Epithelial cell of prostate (primary cell): ENCODE measurements around the gene GALNT9.
"Not testable (repeated sequence)": the region's sequence is repeated elsewhere in the genome, so short reads cannot be mapped to it uniquely, and the experiment has no call there.

Experiments
- DNase-seq: peaks from one replicate; pipeline ENCODE4 v3.0.0-alpha.2; 2011; ENCODE audit warnings: low read depth, low spot score
- H3K27ac ChIP-seq: fragments of 450-650 bp; 2 replicates; pipeline ENCODE4 v1.5.1; 2017; ENCODE audit warnings: mild to moderate bottlenecking

GALNT9 gene

GRCh38 chr12:132259364-132259871, 70.0 kb downstream of the GALNT9 start:
- no peak overlapping the region for H3K27ac ChIP-seq
- no peak for DNase-seq

- no peak overlapping the region for H3K27ac ChIP-seq
- no peak for DNase-seq
Observed at GRCh38 chr12:132258543-132258942, 70.8 kb downstream of the GALNT9 start.

GRCh38 chr12:132257955-132258490, 71.4 kb downstream of the GALNT9 start:
- DNase-seq: no peak
- H3K27ac ChIP-seq: no peak overlapping the region

GRCh38 chr12:132257206-132257954, 72.0 kb downstream of the GALNT9 start:
- no peak for DNase-seq
- H3K27ac ChIP-seq: no peak overlapping the region

GRCh38 chr12:132256646-132257045, 72.7 kb downstream of the GALNT9 start:
- H3K27ac ChIP-seq: no peak overlapping the region
- DNase-seq: no peak

GRCh38 chr12:132255642-132256041, 73.7 kb downstream of the GALNT9 start:
- no peak for DNase-seq
- no peak overlapping the region for H3K27ac ChIP-seq

GRCh38 chr12:132253698-132254480, 75.5 kb downstream of the GALNT9 start:
- no peak for DNase-seq
- no peak overlapping the region for H3K27ac ChIP-seq

- DNase-seq, H3K27ac ChIP-seq: not testable (repeated sequence)
Observed at GRCh38 chr12:132252981-132253380, 76.4 kb downstream of the GALNT9 start.

- H3K27ac ChIP-seq: no peak overlapping the region
Observed at GRCh38 chr12:132251741-132252490, 77.5 kb downstream of the GALNT9 start.

GRCh38 chr12:132251310-132251709, 78.1 kb downstream of the GALNT9 start:
- no peak overlapping the region for H3K27ac ChIP-seq
- no peak for DNase-seq

More at GRCh38 chr12:132251741-132252490, 77.5 kb downstream of the GALNT9 start:
- DNase-seq: no peak

- H3K27ac ChIP-seq: no peak overlapping the region
- no peak for DNase-seq
Observed at GRCh38 chr12:132250707-132251106, 78.7 kb downstream of the GALNT9 start.

GRCh38 chr12:132249689-132250478, 79.5 kb downstream of the GALNT9 start:
- no peak for DNase-seq
- H3K27ac ChIP-seq: no peak overlapping the region

- H3K27ac ChIP-seq: no peak overlapping the region
Observed at GRCh38 chr12:132248453-132249167, 80.8 kb downstream of the GALNT9 start.

GRCh38 chr12:132247718-132248452, 81.5 kb downstream of the GALNT9 start:
- H3K27ac ChIP-seq: no peak overlapping the region
- no peak for DNase-seq

More at GRCh38 chr12:132248453-132249167, 80.8 kb downstream of the GALNT9 start:
- DNase-seq: no peak

GRCh38 chr12:132246997-132247717, 82.2 kb downstream of the GALNT9 start:
- DNase-seq: no peak

GRCh38 chr12:132245521-132246101, 83.8 kb downstream of the GALNT9 start:
- H3K27ac ChIP-seq: no peak overlapping the region
- no peak for DNase-seq

More at GRCh38 chr12:132246997-132247717, 82.2 kb downstream of the GALNT9 start:
- H3K27ac ChIP-seq: no peak overlapping the region

GRCh38 chr12:132244724-132245295, 84.6 kb downstream of the GALNT9 start:
- no peak for DNase-seq
- no peak overlapping the region for H3K27ac ChIP-seq
